K562 (cell line): ENCODE data around the gene B4GALNT4. TPM values are rescaled to one million over a fixed set of nuclear protein-coding genes. Genes with fewer than 3 reads are reported as not detected.
A peak's percentile ranks its signal among the peaks of the same experiment; 100 is the strongest.

ENCODE experiments used
- ARID3A ChIP-seq: IDR thresholded peaks from 2 replicates; pipeline ENCODE4 v1.6.1; 2012; ENCODE audit warnings: low read depth, low read length, improper control_type of control experiment, borderline replicate concordance
- ETV6 ChIP-seq, 3 experiments: fragments of 150-350 bp in 1 of 3; sonication (generic) in 1 of 3; formaldehyde crosslinking in 1 of 3; IDR thresholded peaks; 2 replicates each; pipeline versions ENCODE4 v1.6.1 to v1.8.0; 2014 to 2022; ENCODE audit warnings: borderline replicate concordance in 2 of 3, low read depth in 2 of 3, antibody characterized with exemption in 1 of 3, low read length in 1 of 3, mild to moderate bottlenecking in 1 of 3, missing genetic modification reagents in 1 of 3
- GABPB1 ChIP-seq: sonication (generic); formaldehyde crosslinking; IDR thresholded peaks from 2 replicates; pipeline ENCODE4 v1.8.0; 2022; ENCODE audit warnings: mild to moderate bottlenecking, missing genetic modification reagents
- GTF2F1 ChIP-seq: IDR thresholded peaks from 2 replicates; pipeline ENCODE4 v1.6.1; 2011; ENCODE audit warnings: low read depth, low read length, improper control_type of control experiment
- HDAC8 ChIP-seq: fragments of 450-650 bp; IDR thresholded peaks from 2 replicates; pipeline ENCODE4 v1.6.1; 2016; ENCODE audit warnings: mild to moderate bottlenecking, missing genetic modification characterization, moderate library complexity, missing compliant biosample characterization
- MAFG ChIP-seq: fragments of 450-650 bp; conservative IDR thresholded peaks from 2 replicates; pipeline ENCODE4 v1.6.1; 2016; ENCODE audit warnings: missing genetic modification characterization, missing compliant biosample characterization
- MGA ChIP-seq: fragments of 450-650 bp; IDR thresholded peaks from 2 replicates; pipeline ENCODE4 v1.6.1; 2016; ENCODE audit warnings: mild to moderate bottlenecking, moderate library complexity
- NEUROD1 ChIP-seq: fragments of 150-350 bp; IDR thresholded peaks from 2 replicates; pipeline ENCODE4 v1.6.1; 2014; ENCODE audit warnings: borderline replicate concordance, low read length, low read depth; ENCODE audit not compliant: partially characterized antibody
- NFE2L1 ChIP-seq: fragments of 450-650 bp; IDR thresholded peaks from 2 replicates; pipeline ENCODE4 v1.6.1; 2016; ENCODE audit warnings: missing genetic modification characterization, low read depth, mild to moderate bottlenecking, missing compliant biosample characterization, moderate library complexity, borderline replicate concordance
- NONO ChIP-seq, 2 experiments: fragments of 200-400 bp in 1 of 2; fragments of 450-650 bp in 1 of 2; formaldehyde crosslinking in 1 of 2; IDR thresholded peaks; 2 replicates each; pipeline ENCODE4 v1.6.1; 2017; ENCODE audit warnings: low read depth in 2 of 2, mild to moderate bottlenecking in 2 of 2, moderate library complexity in 2 of 2, low read length in 1 of 2
- SETDB1 ChIP-seq: IDR thresholded peaks from one replicate; pipeline ENCODE4 v1.6.1; 2012; ENCODE audit warnings: low read length, control low read depth, inconsistent platforms
- SMAD2 ChIP-seq: fragments of 150-350 bp; IDR thresholded peaks from 2 replicates; pipeline ENCODE4 v1.6.1; 2014; ENCODE audit warnings: low read depth, mild to moderate bottlenecking, low read length
- ZNF79 ChIP-seq: fragments of 250-450 bp; sonication (Bioruptor Pico); IDR thresholded peaks from 2 replicates; pipeline ENCODE4 v1.4.0; 2020; ENCODE audit warnings: low read depth, mild to moderate bottlenecking, moderate library complexity
- polyA plus RNA-seq, 8 experiments: library from polyadenylated mRNA; depleted of rRNA in 4 of 8; stranded (reverse) in 5 of 8; unstranded in 3 of 8; fragments of >200 nt; fragmentation: Nextera tagmentation in 2 of 8; fragmentation: Illumina TruSeq in 1 of 8; extraction: Ambion mirVana in 2 of 8; extraction: Trizol in 1 of 8; gene quantifications; 2 replicates each; pipeline versions ENCODE4 v1.2.1 to v1.2.3, GENCODE V29; 2011 to 2014; ENCODE audit warnings: inconsistent platforms in 1 of 8, missing spikeins in 1 of 8
- total RNA-seq, 7 experiments: library from RNA; depleted of rRNA in 6 of 7; stranded (reverse); fragments of >200 nt in 6 of 7; fragmentation: Illumina TruSeq in 2 of 7; extraction: Trizol in 2 of 7; gene quantifications; 2 replicates each; pipeline versions ENCODE4 v1.2.1 to v1.2.3, GENCODE V29; 2011 to 2021; ENCODE audit warnings: low replicate concordance in 1 of 7

B4GALNT4 gene
- total and polyA plus RNA-seq, 9 of the 15 experiments (the other 6 are each of a cell fraction or from before 2014, with no cell fraction given): 0.20 to 37.1 (median 10.8) TPM; not detected in 1

GRCh38 chr11:406796-407650, 37.7 kb downstream of the B4GALNT4 start (continued):
- TF ChIP-seq SETDB1 (no peak), ZNF79 (no peak), HDAC8 (tag) (no peak), NONO (IDR thresholded peaks at IDR 0.05; ENCODE audit: low read depth in 2 of 2, low read length in 1 of 2) (peak in 1 of 2 experiments; percentile 51; a peak in 2 of 4 replicates), NEUROD1 (peak; percentile 20), ARID3A (no peak), MGA (peak; percentile 80), GABPB1 (peak; percentile 84), MAFG (tag) (no peak), NFE2L1 (tag) (no peak), SMAD2 (no peak), ETV6 (IDR thresholded peaks at IDR 0.05; ENCODE audit: borderline replicate concordance in 1 of 2, low read depth in 2 of 2, low read length in 1 of 2) (no peak), ETV6 (CRISPR knock-in tag; IDR thresholded peaks at IDR 0.05; ENCODE audit: borderline replicate concordance) (no peak), GTF2F1 (no peak)
